Osteocyte (in vitro differentiated cells): ENCODE data around the gene TMEM217. TPM values are rescaled to one million over a fixed set of nuclear protein-coding genes. Genes with fewer than 3 reads are reported as not detected.

Source experiments
- DNase-seq: peaks from one replicate; pipeline ENCODE4 v3.0.0; 2021; ENCODE audit warnings: mixed read lengths; ENCODE audit not compliant: unreplicated experiment; ENCODE audit errors: extremely low spot score
- H3K27ac Mint-ChIP-seq: one replicate; pipeline ENCODE4 v1.8.0; 2021; ENCODE audit warnings: mild to moderate bottlenecking, mixed read lengths; ENCODE audit not compliant: unreplicated experiment
- H3K27me3 Mint-ChIP-seq: one replicate; pipeline ENCODE4 v1.8.0; 2021; ENCODE audit warnings: mixed read lengths; ENCODE audit not compliant: unreplicated experiment
- H3K36me3 Mint-ChIP-seq: one replicate; pipeline ENCODE4 v1.8.0; 2021; ENCODE audit warnings: mixed read lengths; ENCODE audit not compliant: unreplicated experiment
- H3K4me1 Mint-ChIP-seq: one replicate; pipeline ENCODE4 v1.8.0; 2021; ENCODE audit warnings: mixed read lengths; ENCODE audit not compliant: unreplicated experiment
- H3K4me3 Mint-ChIP-seq: one replicate; pipeline ENCODE4 v1.8.0; 2021; ENCODE audit warnings: mild to moderate bottlenecking, moderate library complexity, mixed read lengths; ENCODE audit not compliant: unreplicated experiment
- H3K9me3 Mint-ChIP-seq: one replicate; pipeline ENCODE4 v1.8.0; 2021; ENCODE audit warnings: mixed read lengths; ENCODE audit not compliant: unreplicated experiment
- CTCF ChIP-seq: fragments of 200-600 bp; sonication (generic); IDR thresholded peaks from 2 replicates; pipeline ENCODE4 v1.5.0; 2021; ENCODE audit warnings: antibody characterized with exemption, mild to moderate bottlenecking, moderate library complexity
- total RNA-seq: library from RNA; stranded (reverse); gene quantifications from 2 replicates; pipeline ENCODE4 v1.2.1, GENCODE V29; 2021

TMEM217 gene
- total RNA-seq, 1 donor from 2014 or later: 3.5 TPM

GRCh38 chr6:37269105-37269504 is 11.2 kb upstream of the TMEM217 start:
- no peaks in the 10 kb centered on the region for H3K9me3 Mint-ChIP-seq
- peaks cover 19% of the 10 kb centered on the region for H3K36me3 Mint-ChIP-seq
- H3K27me3 Mint-ChIP-seq: no peaks in the 10 kb centered on the region
- TF ChIP-seq CTCF: no peak
- no peak overlapping the region for H3K27ac Mint-ChIP-seq
- DNase-seq: no peak
- H3K4me3 Mint-ChIP-seq: no peak overlapping the region
- H3K4me1 Mint-ChIP-seq: peaks cover 18% of the 10 kb centered on the region

DNA sequence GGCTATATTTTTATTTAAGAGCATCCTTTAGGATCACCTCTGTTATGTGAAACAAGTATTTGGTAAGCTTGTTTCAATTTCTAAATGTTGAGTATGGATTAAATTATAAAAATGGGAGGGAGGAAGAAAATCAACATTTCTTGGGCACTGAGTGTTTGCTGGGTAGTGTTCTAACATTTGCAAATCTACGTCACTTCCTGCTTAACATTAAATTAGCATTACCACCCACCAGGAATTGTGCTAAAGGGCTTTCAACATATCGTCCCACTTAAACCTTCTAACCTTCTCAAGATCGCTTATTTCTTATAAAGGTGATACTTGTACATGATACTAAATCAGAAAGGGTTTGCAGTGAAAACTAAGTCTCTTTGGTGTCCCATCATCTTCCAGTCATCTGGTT is 7.9 kb upstream of the TMEM217 start:
- no peaks in the 10 kb centered on the region for H3K9me3 Mint-ChIP-seq
- DNase-seq: no peak
- H3K36me3 Mint-ChIP-seq: peaks cover 19% of the 10 kb centered on the region
- no peak for TF ChIP-seq CTCF
- peaks cover 19% of the 10 kb centered on the region for H3K4me1 Mint-ChIP-seq
- no peaks in the 10 kb centered on the region for H3K27me3 Mint-ChIP-seq
- no peak overlapping the region for H3K27ac Mint-ChIP-seq
- no peak overlapping the region for H3K4me3 Mint-ChIP-seq

DNA sequence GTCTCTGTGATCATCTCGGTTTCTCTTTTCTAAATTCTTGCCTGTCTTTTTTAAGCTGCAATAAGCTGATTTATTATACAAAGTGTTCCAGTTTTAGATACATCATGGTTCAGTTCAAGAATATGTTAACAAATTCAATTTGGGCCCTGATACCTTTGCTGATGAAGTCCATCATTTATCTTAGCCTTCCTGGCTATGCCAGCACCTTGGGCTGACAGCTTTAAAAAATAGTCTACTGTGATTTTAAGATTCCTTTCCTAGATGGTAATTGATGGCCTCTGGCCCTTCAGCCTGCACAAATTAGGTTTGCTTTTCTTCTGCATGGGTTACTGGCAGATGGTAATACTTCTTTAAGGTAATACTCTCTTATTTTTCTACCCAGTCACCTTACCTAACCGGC is 7.1 kb upstream of the TMEM217 start:
- H3K36me3 Mint-ChIP-seq: peaks cover 15% of the 10 kb centered on the region
- DNase-seq: no peak
- H3K9me3 Mint-ChIP-seq: no peaks in the 10 kb centered on the region
- H3K27me3 Mint-ChIP-seq: no peaks in the 10 kb centered on the region
- H3K4me1 Mint-ChIP-seq: peaks cover 21% of the 10 kb centered on the region
- H3K4me3 Mint-ChIP-seq: no peak overlapping the region
- no peak for TF ChIP-seq CTCF
- no peak overlapping the region for H3K27ac Mint-ChIP-seq

DNA sequence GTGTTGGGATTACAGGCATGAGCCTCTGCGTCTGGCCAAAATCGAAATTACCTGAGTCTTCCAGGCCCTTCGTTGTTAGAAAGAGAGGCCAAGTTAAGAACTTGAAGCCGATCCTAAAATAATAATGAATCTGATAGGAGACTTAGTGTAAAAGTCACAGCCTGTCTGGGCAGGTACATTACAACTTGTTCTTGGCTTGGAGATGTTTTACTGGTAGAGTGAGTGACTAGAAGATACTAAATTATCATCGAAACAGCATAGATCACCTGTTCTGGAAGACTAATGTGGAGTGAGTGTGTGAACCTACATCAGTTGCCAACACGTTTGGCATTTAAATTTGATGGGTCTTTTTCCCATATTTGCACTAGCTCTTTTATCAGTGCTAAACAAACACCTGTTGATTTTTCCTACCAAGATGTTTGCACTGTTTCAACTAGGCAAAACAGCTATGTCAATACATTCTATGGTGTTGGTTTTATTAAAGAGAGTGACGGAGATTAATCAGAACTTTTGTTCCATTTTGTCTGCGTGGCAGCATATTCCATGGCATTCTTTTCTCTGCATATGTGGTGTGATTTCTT is 4.6 kb upstream of the TMEM217 start:
- no peaks in the 10 kb centered on the region for H3K27me3 Mint-ChIP-seq
- no peak overlapping the region for H3K27ac Mint-ChIP-seq
- TF ChIP-seq CTCF: no peak
- peaks cover 40% of the 10 kb centered on the region for H3K4me1 Mint-ChIP-seq
- no peak overlapping the region for H3K4me3 Mint-ChIP-seq
- H3K9me3 Mint-ChIP-seq: no peaks in the 10 kb centered on the region
- no peak for DNase-seq
- H3K36me3 Mint-ChIP-seq: peaks cover 4% of the 10 kb centered on the region

- H3K27ac Mint-ChIP-seq: no peak overlapping the region
- DNase-seq: no peak
- TF ChIP-seq CTCF: no peak
Measured at GRCh38 chr6:37261198-37261597, 3.3 kb upstream of the TMEM217 start.

More at GRCh38 chr6:37261198-37261597, 3.3 kb upstream of the TMEM217 start:
- H3K27me3 Mint-ChIP-seq: no peaks in the 10 kb centered on the region
- H3K4me1 Mint-ChIP-seq: peaks cover 51% of the 10 kb centered on the region
- H3K36me3 Mint-ChIP-seq: peaks cover 4% of the 10 kb centered on the region
- no peak overlapping the region for H3K4me3 Mint-ChIP-seq
- H3K9me3 Mint-ChIP-seq: no peaks in the 10 kb centered on the region
